Right renal pelvis (tissue), 4 donors: ENCODE data around the gene PANX1. TPM values are rescaled to one million over a fixed set of nuclear protein-coding genes. Genes with fewer than 3 reads are reported as not detected.
"Not testable (repeated sequence)": the region's sequence is repeated elsewhere in the genome, so short reads cannot be mapped to it uniquely, and the experiment has no call there.

Experiments used
- DNase-seq, 4 donors: peaks; one replicate each; pipeline ENCODE4 v3.0.0-alpha.2; 2013; ENCODE audit warnings: low read depth in 4 of 4, low spot score in 3 of 4, missing footprints in 1 of 4
- polyA plus RNA-seq, 4 donors: library from polyadenylated mRNA; unstranded; fragments of 120-200 nt; gene quantifications; one replicate each; pipeline ENCODE4 v1.2.1, GENCODE V29; 2013; ENCODE audit not compliant: insufficient read length in 4 of 4

Gene PANX1
- polyA plus RNA-seq, 4 donors = 24.2 to 28.3 (median 27.1) TPM

DNA sequence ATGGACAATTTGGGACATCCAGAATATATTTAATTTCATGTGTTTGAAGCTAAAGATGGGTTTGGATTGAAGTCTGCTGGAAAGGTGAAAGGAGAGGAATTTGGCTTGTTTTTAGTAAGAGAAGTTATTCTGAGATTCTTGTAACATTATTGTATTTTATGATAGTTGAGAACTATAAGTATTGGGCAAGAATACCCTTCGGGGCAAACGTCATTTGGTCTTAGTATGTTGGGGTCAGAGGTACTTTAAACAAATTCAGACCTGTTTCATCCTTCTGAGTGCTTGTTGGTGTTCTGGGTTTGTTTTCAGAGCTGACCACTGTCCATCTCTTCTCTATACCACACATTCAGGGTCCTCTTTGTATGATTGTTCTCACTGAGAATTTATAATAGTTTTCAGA, 19.5 kb downstream of the PANX1 start:
- DNase-seq = no peak

DNA sequence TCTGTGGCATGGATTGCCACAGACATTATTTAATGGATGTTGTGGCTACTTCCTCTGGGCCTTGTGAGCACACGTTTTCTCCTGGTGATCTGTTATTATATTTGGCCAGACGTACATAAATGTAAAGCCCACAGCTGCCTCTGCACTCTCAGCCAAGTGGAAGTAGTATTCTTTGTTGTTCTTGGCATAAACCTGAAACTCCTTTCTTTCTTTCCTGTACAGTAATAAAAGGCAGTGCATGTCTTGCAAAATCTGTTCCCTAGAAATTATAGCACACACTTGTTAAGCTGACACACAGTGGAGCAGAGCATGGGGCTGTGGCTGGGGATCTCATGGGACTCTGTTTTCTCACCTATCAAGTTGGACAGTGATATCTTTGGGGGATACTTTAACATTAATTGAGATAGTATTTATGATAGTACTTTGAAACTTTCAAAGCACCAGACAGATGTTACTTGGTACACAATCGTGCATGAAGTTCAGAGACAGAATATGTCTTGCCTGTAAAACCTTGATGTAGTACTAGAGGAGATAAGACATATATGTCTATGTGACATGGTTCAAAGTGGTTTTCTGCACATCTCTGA, 20.9 kb downstream of the PANX1 start:
- no peak for DNase-seq

DNA sequence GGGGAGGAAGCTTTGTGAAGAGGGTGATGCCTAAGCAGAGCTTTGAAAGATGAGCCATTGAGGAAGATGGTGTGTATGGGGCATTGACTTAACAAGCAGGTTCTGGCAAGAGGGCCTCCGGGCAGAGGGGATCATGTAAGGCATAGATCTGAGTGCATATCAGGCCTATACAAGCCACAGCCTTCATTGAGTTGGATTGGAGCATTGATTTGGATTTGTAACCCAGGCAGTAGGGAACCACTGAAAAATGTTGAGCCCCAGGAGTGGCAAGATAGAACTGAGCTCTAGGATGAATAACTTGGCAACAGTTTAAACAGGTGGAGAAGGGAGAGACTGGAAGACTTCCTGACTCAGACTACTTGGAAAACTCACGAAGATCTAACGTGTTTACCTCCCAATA, 21.4 kb downstream of the PANX1 start:
- DNase-seq = no peak

GRCh38 chr11:94150704-94151685, 22.4 kb downstream of the PANX1 start:
- DNase-seq = no peak

DNA sequence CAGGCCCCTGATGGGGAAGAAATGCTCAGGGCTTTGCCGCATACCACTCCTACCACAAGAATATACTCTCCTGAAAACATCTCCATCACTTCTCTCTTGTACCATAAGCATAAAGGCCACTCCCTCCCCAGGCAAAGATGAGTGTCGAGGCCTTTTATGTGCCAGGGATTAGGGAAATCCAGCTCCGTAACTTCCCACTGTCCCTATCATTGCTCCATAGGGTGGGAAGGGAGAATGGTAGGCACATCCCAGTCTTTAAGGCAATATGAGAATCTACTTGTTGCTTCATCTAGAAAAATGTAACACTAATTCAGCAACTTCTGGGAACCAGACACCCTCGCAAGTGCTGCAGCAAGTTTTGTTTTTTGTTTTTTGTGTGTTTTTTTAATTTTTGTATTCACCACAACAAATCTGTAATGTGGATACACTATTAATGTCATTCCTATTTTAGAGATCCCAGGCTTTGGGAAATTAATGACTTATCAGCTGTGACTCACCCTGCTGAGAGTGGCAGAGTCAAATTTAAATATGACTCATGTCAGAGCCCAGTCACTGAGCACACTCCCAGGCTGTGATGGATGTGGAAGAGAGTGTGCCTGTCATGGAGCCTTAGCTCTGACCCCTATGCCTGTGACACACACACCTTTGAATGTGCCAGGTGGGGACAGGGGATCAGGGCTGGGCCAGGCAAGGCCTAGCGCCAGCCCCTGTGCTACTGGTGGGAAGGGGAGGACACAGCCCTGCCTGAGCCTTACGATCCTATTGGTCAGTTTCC, 23.4 kb downstream of the PANX1 start:
- no peak for DNase-seq

DNA sequence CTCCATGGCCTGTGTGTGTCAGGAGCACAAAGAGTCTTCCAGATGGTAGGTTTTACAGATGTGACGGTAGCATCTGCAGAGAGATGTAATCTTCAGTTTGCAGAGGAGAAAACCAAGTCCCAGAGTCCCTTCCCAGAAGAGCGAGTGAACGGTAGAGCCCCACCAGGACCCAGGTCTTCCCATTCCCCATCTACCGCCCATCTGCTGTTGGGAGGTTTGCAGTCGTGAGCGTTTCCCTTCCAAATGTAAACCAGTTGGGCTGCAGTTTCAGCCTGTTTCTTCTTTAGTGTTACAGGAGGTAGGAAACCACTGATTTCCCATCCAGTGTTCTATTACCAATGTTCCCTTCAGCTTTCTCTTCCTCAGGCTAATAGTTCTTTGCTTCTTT, 24.0 kb downstream of the PANX1 start:
- no peak for DNase-seq

- DNase-seq = no peak
These were observed 24.7 kb downstream of the PANX1 start for GRCh38 chr11:94153320-94153719.

- DNase-seq = no peak
These were observed 25.6 kb downstream of the PANX1 start for GRCh38 chr11:94154095-94154856.

DNA sequence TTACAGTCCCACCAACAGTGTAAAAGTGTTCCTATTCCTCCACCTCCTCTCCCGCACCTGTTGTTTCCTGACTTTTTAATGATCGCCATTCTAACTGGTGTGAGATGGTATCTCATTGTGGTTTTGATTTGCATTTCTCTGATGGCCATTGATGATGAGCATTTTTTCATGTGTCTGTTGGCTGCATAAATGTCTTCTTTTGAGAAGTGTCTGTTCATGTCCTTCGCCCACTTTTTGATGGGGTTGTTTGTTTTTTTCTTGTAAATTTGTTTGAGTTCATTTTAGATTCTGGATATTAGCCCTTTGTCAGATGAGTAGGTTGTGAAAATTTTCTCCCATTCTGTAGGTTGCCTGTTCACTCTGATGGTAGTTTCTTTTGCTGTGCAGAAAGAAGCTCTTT, 28.7 kb downstream of the PANX1 start:
- not testable (repeated sequence) for DNase-seq

DNA sequence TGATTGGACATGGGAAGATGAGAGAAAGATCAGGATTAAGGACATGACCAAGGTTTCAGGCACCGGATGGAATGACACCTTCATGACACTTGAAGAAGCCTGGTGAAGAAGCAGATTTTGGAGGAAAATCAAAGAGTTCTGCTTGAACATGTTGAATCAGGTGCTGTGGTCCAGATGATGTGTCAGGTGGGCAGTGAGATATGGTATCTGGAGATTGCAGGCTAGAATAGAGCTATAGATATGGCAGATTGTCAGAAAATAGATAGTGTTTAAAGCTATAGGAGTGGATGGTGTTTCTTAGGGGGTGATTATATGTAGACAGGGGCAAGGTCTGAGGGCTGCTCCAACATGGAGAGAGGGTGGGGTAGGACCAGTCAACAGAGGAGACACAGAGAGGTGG, 40.2 kb downstream of the PANX1 start:
- no peak for DNase-seq

DNA sequence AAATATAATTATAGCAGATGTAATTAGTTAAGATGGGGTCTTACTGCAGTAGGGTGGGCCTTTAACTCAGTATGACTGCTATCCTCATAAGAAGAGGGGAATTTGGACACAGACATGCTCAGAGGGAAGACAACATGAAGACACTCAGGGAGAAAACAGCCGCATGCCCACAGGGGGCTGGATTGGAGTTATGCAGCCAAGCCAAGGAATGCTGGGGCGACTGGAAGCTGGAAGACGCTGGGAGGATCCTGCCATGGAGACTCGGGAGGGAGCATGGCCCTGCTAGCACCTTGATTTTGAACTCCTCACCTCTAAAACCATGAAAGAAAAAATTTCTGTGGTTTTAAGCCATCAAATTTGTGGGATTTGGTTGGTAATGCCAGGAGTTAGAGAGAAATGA, 40.9 kb downstream of the PANX1 start:
- DNase-seq = no peak

- no peak for DNase-seq
These were observed 41.4 kb downstream of the PANX1 start for GRCh38 chr11:94169930-94170545.

DNA sequence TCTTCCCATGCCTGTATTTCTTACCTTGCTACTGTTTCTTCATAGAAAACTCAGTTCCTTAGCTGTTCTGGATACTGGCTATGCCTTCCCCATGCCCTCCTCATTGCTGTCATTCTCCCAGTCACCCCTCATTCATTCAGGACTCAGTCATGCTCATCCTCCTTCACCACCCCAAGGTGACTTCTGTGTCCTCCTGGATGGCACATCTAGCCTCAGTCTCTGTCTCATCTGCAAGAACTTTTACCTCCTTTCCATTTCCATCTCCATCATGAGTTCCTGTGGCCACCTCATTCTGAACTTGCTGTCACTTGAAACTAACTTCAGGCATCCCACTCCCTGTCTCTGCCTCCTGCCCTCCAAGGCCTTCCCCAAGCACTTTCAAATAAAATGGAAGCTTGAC, 42.3 kb downstream of the PANX1 start:
- no peak for DNase-seq

- no peak for DNase-seq
These were observed 43.2 kb downstream of the PANX1 start for GRCh38 chr11:94171693-94172440.

DNA sequence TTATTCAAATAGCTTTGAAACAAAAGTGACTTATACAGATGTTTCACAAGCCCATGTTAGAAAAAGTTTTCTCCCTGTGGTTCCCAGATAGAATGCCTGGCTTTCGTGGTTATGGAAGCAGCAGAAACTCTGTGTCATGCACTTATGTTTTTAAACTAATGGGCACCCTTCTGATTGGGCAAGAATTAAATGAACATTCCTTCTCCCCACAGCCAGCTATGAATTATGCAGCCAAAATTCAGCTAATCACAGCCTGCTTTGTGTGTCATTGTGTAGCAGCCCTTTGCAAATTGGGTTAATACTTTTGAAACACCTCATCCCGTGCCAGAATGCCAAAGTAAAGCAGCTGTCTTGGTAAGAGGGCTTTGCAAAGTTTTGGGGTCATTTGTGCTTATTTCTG, 46.9 kb downstream of the PANX1 start:
- DNase-seq = no peak

DNA sequence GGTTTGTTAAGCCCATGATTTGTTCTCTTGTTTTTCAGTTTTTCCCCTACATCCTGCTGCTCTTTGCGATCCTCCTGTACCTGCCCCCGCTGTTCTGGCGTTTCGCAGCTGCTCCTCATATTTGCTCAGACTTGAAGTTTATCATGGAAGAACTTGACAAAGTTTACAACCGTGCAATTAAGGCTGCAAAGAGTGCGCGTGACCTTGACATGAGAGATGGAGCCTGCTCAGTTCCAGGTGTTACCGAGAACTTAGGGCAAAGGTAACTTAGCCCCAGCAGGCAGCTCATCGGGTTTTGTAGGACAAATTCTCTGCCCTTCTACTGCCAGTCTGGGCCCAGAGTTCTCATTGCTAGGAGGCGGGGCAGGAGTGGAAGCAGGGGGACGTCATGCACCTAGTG, 49.7 kb downstream of the PANX1 start:
- DNase-seq = no peak

- DNase-seq = no peak
These were observed 51.1 kb downstream of the PANX1 start for GRCh38 chr11:94179696-94180095.

GRCh38 chr11:94181526-94181925, 52.9 kb downstream of the PANX1 start:
- no peak for DNase-seq

DNA sequence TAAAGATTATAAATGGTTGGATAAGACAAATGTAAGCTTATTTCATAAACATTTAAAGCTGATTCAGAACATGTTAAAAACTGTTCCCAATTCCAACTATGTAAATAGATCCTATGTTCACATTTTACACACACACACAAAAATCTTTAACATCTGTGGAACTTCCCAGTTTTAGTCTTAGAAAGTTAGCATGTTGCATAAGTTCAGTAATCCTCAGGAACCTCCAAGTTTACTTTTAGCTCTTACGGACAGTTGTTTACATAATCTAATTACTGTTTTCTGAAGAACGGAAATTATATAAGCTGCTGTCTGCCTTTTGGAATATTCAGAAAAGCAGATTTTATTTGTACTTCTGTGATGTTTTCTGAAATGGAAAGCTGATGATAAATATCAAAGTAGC, 53.3 kb downstream of the PANX1 start:
- no peak for DNase-seq
